ENCODE results near the gene AGPAT2.

AGPAT2 gene
- 5.0 to 9.1 (median 6.8) reads per million in 3 experiments for total RNA-seq

DNA sequence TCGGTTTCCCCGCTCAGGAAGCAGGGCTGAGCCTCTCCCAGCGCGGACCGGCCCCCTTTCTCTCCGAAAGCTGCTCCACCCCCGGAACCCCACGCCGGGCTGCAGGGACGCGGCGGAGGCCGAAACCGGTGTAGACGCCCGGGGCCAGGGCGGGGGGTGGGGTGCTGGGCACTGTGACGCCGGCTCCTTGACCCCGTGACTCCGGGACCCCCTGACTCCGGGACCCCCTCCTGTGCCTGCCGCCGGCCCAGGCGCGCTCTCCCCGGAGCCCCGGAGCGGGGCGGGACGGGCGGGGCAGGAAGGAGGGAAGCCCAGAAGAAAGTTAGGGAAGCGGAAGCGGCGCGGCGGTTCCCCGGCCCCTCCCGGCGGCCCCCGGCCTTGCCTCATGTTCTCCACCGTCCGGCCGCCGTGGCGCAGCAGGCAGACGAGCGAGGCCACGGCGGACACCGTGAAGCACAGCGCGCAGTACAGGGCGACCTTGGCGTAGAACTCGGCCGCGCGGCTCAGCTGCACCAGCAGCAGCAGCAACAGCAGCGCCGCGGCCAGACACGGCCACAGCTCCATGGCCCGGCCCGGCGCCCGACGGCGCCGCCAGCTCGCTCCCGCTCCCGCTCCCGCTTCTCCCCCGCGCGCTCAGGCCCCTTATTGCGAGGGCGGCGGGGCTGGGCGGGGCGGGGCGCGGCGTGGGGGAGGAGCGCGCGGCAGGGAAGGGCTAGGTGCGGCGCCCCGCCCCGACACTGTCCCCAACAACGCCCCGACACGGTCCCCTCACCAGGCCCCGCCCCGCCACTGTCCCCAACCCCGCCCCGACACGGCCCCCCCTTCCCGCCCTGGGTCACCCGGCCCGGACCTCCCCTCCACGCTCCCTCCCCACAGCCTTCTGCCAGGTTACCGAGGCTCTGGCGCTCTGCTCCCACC is at the start of gene AGPAT2:
Gene AGPAT2 (minus strand): TSS at position 664 of the 918 bp plus-strand sequence. CDS start 100 bp downstream, at position 564.
- DNase-seq: peak; percentile 23

DNA sequence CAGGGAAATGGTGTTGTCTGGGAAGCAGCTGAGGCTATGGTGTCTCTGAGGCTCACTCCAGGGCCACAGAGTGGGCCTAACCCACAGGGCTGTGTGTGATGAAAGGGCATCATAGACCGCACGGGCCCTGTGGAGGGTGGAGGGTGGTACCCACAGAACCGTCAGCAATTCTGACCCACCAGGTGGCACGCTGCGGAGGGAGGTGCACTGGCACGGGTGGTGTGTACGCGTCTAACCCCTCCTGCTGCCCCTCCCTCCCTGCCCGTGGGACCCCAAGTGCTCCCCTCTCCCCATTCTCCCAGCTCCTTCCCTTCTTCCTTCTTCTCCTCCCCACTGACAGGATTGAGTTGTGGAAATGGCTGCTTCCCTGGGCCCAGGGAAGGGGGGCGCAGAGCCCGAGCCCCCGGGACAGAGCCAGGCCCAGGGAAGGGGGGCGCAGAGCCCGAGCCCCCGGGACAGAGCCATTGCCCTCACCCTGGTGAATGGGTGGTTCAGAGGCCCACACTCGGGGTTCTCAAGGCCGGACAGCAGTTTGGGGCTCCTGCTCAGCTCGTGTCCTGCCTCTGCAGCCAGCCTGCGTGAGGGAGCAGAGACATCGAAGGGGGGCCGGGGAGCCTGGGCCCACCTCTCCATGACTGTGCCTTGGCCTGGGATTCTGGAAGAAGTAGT is 48.7 kb upstream of the AGPAT2 start:
- no peak for DNase-seq

DNA sequence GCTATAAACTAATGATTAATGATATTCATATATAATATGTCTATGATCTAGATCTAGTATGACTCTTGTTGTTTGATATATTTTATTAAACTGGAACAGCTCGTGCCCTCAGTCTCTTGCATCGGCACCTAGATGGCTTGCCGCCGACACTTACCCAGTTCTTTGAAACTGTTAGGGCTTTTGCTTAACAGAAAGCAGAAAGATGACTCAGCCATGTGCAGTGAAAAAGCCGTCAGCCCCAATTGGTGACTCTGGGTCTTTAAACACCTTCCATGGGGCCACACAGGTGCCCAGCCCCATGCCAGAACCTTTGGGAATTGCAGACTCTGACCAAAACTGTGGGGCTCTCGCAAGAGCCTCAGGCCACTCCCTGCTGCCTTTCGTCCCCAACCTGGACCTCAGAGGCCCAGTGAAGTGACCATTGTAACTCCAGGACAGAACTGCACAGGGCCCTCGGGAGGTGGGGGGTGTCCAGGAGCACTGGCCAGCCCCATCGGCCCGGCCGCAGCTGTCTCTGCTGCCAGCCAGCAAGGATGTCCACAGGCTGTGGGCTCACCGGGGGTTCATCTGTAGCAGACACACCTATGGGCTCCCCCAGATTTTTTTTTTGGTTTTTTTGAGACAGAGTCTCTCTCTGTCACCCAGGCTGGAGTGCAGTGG is 47.7 kb upstream of the AGPAT2 start:
- no peak for DNase-seq

DNA sequence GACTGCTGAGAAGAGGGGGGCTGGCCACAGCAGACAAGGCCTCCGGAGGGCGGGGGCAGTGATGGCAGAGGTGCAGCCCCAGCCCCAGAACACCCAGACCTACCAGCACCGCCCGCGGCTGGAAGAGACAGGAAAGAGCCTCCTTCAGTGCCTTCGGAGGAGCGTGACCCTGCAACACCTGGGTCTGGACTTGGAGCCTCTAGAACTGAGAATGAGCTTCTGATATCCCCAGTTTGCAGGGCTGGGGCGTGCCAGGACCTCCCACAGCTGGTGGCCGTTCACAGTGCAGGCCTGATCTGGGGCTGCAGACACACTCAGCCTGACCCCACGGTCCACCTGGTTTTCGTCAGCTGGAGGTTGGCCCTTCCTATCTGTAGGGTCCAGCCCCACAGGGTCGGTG is 46.4 kb upstream of the AGPAT2 start:
- DNase-seq: no peak

DNA sequence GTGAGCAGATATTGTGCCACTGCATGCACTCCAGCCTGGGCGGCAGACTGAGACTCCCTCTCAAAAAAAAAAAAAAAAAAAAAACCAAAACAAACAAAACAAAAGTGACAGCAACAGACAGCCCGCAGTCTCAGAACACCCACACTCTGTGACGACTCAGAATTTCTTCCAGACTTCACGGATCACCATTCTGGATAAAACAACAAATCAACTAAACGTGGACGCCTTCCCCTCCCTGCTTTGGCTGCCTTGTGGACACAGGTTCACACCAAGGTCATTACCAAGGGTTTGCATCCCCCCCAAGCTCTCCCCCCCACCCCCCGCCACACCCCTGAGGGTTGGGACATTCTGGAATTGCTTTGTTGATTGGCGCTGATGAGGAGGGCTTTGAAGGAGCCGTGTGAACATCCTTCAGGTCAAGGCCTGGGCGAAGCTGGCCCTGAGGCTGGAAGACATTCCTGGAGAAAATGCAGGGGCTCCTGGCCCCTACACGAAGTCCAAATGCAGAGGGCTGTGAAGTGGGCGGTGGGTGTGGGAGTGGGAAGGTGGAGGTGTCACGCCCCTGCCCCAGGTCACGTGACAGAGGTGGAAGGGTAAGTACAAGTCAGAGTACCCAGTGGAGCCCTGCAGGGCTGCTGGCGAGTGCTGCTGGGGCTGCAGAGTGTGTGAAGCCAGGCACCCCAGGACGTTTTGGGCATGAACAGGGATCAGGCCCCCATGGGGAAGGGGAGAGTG is 45.4 kb upstream of the AGPAT2 start:
- no peak for DNase-seq

DNA sequence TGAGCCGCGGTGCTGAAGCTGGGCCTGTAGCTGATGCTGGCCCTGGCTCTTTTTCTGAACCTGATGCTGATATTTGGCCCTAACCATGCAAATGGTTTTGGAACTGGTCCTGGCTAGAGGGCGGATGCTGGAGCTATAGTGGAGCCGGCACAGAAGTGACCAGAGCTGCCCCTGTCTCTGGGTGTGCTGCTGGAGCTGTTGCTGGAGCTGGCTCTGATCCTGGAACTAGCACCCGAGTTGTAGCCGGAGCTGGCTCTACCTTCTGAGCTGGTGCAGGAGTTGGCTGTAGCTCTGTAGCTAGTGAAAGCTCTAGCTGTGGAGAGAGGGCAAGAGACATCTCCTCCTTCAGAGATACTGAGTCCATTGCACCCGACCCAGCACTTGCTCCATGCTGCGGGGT is 42.7 kb upstream of the AGPAT2 start:
- DNase-seq: no peak

DNA sequence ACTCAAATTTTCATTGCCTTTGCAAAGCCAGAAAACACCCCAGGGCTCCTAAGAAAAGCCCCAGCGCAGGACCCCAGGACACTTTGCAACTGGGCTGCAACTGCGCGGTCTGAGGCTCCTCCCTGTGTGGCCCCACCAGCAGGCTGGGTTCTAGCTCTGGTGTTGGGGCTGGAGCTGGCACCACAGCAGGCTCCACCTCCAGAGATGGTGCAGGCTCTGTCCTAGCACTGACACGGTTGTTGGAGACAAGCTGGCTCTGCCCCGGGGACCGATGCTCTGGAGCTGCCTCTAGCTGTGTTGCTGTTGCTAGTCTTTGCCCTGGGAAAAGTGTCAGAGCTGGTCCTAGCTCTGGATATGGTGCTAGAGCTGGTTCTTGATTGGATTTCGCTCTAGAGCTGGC is 41.9 kb upstream of the AGPAT2 start:
- no peak for DNase-seq

DNA sequence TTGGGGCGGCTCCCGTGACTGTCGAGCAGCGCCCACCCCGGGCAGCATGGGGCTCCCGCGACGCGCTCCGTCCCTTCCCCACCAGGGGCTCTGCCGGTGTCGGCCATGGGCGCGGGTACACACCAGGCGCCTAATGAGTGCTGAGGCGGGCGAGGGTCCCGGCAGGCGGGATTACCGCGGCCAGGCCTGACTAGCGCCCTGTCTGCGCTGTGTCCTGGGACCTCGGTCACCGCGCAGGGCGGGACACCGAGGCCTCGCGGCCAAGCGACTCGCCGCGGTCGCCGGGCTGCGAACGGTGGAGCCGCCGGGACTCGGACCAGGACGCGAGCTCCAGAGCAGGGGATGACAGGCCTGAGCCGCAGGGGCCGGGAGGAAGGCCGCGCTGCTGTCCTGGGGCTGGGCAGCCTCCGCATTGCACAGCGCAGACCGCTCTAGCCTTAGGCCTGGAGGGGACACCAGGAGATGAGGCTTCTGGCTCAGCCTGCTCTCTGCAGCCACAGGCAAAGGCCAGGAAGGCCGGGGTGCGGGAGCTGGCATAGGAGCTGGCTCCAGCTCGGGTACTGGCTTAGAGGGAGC is 41.4 kb upstream of the AGPAT2 start:
- no peak for DNase-seq

DNA sequence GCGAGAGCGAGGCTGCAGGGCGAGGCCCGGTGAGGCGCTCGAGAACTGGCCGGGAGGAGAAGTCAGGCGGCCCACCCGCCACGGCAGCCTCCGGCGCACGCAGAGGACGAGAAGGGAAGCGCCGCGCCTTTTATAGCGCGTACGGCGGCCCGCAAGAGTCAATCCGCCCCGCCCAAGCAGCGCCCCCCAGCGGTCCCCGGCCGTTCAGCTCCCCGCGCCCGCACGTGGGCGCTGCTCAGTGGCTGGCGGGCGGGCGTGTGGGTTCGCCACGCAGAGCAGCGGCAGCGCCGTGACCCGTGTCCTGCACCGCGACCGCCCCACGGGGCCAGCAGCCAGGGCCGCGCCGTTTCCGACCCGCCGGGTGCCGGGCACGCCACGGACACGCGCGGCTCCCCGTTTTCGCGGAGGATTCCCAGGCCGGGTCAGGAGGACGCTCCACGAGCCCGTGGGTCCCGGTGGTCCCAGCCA is 40.9 kb upstream of the AGPAT2 start:
- DNase-seq: peak; percentile 86

DNA sequence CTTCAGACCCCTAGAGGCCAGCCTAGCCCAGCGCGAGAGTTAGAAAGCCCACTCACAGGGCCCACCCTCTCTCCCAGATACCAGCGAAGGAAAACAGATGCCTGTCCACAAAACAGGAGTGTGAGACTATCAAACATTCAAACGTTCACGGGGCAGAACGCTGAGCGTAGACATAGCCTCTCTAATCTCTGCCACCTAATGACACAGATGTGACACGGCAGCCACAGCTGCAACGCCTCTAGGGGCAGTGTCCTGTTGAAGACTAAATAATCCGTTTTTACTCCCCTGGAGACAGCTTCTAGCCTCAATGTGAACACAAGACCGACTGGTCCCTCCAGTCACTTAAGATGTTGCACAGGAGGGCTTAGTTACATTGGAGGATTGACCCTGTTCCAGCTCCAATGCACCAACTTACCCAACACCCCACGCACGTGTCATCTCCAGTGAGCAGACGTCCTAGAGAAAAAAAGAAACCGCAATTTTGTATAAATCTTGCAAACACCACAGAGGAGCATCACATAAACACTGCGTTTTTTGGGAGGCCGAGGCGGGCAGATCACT is 39.5 kb upstream of the AGPAT2 start:
- peak; percentile 38 for DNase-seq

DNA sequence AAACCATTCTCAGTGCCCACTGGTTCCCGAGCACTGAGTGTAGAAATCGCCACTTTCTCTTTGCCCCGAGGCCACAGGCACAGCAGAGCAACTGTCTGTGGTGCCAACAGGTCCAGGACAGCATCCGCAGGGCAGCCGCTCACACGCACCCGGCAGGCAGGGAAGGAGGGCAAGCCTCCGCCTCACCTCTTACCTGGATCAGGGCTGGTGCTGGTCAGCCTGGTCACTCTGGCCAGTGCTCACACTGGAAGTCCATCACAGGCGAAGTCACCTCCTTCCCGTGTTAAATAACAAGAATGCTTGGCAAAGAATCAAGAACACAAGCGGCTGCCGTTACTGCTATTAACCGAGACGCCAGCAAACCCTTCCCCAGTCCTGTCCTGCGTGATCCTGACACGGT is 38.9 kb upstream of the AGPAT2 start:
- DNase-seq: no peak

DNA sequence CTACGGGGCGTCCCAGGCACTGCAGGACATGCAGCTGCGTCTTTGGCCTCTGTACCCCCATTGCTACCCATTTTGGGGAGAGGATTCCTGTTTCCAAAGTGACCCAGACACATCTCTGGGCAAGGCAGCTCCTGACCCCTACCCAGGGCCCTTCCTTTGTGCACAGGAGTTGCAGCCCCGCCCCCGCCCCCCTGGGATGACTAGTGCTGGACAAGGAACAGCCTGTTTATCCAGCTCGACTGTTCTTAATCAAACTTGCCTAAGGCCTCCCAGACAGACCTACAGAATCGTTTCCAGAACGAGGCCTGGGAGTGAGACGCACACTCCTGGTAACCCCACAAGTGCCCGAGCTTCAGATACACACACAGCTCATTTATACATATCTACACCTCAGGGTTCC is 38.4 kb upstream of the AGPAT2 start:
- no peak for DNase-seq

DNA sequence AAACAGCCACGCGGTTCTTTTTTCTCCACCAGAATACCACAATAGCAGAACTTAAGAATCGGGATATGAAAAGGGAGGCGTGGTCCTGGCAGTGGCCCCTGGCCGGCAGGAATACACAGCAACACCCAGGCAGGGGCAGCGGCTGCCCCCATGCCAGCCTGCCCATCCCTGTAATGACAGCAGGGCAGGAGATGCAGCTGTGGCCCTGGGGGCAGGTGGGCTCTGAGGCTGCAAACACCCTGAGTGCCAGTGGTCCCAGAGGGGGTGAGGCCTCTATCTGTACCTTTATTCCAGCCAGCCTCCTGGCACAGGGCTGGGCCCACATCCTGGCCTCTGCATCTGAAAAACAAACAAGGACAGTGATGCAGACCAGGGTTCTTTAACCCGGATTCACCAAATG is 37.5 kb upstream of the AGPAT2 start:
- DNase-seq: no peak

DNA sequence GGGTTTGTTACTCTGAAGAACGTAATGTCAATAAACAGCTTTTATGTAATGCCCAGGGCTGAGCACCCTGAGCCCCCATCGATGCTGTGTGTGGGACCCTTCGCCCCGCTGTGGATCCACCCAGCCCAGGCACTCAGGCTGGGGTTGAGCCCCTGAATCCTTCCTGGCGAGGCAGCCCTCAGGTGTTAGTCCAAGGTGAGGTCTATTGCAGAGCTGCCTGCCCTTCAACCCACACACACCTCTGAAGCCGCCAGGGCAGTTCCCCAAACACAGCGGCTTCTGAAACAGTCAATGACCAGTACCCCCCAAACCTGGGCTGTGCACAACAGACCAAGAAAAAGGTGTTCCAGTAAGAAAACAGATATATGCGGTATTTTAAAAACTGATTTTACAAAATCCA is 36.7 kb upstream of the AGPAT2 start:
- DNase-seq: no peak

DNA sequence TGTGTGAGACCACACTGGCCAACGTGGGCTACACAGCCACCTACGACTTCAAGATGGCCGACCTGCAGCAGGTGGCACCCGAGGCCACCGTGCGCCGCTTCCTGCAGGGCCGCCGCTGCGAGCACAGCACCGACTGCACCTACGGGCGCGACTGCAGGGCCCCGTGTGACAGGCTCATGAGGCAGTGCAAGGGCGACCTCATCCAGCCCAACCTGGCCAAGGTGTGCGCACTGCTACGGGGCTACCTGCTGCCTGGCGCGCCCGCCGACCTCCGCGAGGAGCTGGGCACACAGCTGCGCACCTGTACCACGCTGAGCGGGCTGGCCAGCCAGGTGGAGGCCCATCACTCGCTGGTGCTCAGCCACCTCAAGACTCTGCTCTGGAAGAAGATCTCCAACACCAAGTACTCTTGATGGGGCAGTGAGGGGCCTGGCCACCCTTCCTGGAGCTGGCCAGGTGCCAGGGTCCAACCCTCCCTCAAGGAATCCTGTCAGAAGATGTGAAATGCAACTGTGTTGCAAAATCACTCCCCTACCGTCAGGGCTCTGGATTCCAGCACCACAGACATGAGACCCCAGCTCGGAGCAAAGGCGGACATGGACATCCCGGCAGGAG is 36.2 kb upstream of the AGPAT2 start:
- no peak for DNase-seq

DNA sequence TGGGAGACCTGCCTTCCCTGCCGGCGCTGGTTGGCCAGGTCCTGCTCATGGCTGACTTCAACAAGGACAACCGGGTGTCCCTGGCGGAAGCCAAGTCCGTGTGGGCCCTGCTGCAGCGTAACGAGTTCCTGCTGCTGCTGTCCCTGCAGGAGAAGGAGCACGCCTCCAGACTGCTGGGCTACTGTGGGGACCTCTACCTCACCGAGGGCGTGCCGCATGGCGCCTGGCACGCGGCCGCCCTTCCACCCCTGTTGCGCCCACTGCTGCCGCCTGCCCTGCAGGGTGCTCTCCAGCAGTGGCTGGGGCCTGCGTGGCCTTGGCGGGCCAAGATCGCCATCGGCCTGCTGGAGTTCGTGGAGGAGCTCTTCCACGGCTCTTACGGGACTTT is 35.7 kb upstream of the AGPAT2 start:
- no peak for DNase-seq

DNA sequence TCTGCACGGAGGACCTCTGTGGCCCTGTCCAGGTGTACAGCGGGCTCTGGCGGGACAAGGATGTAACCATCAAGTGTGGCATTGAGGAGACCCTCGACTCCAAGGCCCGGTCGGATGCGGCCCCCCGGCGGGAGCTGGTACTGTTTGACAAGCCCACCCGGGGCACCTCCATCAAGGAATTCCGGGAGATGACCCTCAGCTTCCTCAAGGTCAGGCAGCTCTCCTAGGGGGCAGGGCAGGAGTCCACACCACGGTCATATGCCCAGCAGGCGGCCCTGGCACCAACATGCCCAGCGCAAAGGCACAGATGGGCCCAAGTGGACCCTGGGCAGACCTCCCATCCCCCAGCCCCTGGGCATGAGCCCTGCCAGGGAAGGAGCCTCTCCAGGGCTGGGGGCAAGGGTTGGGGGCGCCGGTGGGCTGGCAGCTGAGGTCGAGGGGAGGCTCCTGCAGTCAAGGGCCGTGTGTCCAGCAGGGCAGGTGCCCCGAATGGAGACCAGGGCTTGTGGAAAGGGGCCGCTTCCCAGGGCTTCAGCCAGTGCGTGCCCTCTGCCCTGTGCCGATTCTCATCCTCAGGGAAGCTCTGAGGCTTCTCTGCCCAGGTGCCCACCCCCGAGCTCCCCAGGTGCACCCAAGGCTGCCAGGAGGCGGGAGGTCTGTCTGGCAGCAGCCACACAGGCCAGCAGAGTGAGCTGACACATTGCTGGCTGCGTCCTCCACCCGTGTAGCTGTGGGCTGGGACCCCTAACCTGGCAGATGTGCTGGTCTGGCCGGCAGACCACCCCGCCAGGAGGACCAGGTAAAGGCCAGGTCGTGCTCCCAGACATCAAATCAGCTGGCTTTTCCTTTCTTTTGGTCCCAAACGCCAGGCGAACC is 35.1 kb upstream of the AGPAT2 start:
- no peak for DNase-seq

DNA sequence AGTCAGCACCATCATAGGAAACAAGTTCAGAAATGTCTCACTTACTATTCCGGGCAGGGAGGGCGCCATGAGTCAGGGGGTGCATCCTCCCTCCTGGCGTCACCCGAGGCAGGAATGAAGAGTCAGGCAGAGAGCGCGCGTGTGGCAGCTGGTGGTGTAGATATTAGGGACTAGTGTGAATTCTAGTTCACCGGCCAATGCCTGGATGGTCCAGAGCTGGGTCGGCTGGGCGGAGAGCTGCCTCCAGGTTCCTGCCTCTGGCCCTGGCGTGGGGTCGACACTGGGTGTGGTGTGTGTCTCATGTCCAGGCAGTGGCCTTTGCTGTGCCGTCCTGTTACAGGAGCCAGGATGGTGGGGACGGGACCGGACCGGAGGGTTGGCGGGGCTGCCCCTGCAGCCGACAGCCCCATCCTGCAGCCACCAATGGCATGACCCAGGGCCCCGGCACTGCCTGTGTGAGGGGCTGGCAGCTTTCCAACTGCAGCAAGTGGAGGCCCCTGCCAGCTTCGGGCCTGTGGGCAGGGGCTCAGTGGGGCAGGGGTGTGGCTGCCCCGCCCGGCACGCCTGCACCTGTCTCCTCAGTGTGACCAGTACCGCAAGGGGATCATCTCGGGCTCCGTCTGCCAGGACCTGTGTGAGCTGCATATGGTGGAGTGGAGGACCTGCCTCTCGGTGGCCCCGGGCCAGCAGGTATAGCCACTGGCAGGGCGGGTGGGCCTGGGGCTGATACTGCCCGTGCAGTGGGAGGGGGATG is 34.3 kb upstream of the AGPAT2 start:
- no peak for DNase-seq

DNA sequence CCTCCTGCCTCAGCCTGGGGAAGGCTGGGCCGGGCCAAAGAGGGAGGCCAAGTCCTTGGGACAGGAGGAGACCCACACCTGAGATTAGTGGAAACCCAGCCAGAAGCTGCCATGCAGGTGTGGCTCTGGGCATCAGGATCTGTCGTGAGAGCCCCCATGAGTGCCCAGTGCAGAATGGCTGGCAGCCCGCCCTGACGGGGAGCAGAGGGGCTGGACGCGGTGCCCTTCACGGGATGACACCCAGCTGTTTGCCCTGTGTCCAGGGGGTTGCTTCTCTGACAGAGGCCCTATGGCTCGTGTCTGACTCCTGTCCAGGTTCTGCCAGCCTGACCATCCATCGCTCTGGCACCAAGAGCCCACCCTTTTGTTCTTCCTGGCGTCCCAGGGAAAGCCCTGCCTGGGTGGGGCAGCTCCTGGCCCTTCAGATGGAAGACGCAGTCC is 33.7 kb upstream of the AGPAT2 start:
- DNase-seq: no peak
